ENCODE measurements around the gene XPR1.
A peak's percentile ranks its signal among the peaks of the same experiment; 100 is the strongest.

The XPR1 gene

DNA sequence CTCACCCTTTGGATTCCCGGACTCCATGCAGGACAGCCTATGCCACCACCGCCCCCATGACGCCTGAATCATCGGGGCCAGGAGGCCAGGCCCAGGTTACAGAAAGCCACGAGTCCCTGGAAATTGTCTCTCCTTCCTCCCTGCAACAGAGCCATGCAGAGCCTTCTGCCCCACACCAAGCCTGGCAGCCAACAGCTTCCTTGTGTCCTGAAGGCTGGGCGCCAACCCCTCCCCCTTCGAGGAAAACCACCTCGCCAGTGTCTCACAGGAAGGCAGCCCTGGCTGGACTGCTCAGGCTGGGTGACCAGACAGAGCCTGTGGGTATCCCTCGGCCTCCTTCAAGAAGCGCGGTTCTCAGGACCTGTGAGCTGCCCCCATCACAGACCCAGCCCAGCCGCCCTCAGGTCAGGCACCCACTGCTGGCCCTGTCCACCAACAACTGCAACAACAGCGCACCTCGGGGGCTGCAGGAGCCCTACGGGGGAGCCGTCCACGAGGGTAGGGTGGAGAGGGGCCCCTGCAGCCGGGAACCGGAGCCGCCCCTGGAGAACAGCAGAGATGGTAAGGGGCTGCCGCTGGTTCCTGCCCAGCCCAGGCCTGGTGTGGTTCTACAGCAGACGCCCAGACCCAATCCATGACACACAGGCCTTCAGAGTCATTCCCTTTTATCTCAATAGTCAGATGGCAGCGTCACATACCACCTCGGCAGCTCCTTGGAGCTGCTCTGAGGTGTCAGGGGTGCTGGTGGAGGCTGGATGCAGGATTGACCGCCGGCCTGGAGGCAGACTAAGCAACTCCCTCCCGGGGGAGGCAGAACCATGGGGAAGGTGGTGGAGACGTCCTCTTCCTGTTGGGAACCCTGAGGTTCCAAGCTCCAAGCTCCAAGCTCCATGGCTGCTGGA is 304.5 kb downstream of the XPR1 start:
- DNase-seq = no peak

DNA sequence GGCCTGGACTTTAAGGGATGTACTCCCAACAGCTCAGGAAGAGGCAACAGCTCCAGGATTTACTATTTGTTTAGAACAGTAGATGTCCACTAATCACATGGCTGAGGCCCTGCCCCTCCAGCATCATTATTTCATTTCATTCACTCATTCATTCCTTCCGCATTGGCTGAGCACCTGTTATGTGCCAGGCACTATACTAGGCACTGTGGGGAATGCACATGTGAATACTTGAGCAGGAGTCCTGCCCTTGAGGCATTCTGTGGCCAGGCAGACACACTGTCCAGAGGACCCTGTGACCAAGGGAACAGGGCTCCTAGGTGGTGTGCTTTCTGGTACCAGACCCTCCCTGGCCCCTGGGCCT is 305.2 kb downstream of the XPR1 start:
- DNase-seq = no peak

DNA sequence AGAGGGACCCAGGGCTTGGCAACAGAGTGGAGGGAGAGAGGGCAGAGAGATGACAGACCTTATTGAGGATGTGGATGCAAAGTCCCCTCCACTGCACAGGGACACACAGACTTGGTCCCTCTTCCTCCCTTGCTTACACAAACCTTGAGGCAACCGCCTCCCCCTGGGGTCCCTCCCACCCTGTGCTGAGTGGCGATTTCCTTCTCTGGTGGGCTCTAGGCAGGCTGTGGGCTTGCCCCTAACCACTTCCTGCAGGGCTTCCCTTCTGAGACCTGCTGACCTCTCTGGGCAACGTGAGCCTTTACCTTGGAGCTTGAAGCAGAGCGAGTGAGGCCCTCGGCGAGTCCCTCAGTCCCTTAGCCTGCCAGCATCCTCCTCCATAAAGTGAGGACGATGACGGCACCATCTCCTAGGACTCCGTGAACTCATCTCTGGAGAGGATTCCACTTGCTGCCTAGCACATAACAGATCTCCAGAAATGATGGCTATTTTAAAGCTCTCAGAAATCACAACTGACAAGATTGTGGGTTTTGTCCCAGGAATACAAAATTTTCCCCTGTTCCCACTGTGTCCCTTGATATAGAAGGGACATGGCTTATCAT is 305.9 kb downstream of the XPR1 start:
- DNase-seq = peak; percentile 23

DNA sequence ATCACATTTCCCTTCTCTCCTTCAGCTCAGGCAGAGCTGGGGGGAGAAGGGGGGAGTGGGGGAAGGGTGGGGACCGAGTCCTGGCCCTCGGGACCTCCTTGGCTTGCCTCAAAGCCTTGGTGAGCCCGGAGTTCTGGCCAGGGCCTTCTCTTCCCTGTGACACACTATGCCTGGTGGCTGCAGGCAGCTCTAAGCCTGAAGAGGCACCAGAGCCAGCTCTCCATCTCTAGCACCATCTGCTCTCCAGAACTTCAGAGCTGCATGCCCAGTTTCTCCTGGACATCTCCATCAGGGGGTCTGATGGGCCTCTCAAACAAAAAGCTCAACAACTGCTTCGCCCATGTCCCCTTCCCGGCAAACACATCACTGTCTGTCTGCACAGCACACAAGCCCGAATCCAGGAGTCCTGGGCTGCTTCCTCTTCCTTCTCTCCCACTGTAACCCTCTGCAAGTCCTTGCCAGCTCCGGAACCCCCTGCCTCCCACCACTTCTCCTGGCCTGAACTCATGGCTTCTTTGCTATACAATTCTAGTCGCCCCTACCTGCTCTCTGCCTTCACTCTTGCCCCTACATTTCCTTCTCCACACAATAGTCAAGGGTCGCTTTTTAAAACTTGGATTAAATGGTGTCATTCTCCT is 307.4 kb downstream of the XPR1 start:
- no peak for DNase-seq

- no peak for DNase-seq
Observed at GRCh38 chr1:180939711-180940103, 307.9 kb downstream of the XPR1 start.
